ENCODE measurements around the gene CMTM4.
"Not testable (repeated sequence)": the region's sequence is repeated elsewhere in the genome, so short reads cannot be mapped to it uniquely, and the experiment has no call there.

DNA sequence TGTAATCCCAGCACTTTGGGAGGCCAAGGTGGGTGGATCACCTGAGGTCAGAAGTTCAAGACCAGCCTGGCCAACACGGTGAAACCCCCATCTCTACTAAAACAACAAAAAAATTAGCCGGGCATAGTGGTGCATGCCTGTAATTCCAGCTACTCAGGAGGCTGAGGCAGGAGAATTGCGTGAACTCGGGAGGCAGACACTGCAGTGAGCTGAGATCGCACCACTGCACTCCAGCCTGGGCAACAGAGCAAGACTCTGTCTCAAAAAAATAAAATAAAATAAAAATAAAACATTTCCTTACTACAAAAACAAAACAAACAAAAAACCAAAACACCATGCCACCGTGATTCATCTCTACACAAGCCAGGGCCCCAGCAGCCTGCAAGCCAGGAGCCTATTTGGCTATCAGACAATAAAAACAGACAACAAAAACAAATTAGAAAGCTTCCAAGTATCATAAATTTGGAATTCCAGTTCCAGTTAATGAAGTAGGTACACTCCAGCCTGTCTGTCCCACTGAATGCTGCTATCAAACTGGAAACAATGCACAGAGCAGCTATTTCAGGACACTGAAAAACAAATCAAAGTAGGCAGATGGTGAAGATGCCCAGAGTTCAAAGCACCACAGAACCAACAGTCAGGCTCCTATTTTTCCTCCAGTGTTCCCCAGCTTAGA lies 34.7 kb downstream of the CMTM4 start:
- TF ChIP-seq, protein P1, sequence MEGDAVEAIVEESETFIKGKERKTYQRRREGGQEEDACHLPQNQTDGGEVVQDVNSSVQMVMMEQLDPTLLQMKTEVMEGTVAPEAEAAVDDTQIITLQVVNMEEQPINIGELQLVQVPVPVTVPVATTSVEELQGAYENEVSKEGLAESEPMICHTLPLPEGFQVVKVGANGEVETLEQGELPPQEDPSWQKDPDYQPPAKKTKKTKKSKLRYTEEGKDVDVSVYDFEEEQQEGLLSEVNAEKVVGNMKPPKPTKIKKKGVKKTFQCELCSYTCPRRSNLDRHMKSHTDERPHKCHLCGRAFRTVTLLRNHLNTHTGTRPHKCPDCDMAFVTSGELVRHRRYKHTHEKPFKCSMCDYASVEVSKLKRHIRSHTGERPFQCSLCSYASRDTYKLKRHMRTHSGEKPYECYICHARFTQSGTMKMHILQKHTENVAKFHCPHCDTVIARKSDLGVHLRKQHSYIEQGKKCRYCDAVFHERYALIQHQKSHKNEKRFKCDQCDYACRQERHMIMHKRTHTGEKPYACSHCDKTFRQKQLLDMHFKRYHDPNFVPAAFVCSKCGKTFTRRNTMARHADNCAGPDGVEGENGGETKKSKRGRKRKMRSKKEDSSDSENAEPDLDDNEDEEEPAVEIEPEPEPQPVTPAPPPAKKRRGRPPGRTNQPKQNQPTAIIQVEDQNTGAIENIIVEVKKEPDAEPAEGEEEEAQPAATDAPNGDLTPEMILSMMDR (IDR thresholded peaks at IDR 0.05) = not testable (repeated sequence)
- not testable (repeated sequence) for TF ChIP-seq POLR2A (IDR thresholded peaks at IDR 0.05)
